MM.1S (cell line): ENCODE results near the gene RAB9A.

Experiments
- CTCF ChIP-seq: fragments of 300-600 bp; sonication (generic); IDR thresholded peaks from 2 replicates; pipeline ENCODE4 v1.5.1; 2016; ENCODE audit warnings: antibody characterized with exemption, low read length, mixed read lengths
- EZH2 ChIP-seq: fragments of 300-600 bp; sonication (generic); optimal IDR thresholded peaks from 2 replicates; pipeline ENCODE3; 2017; ENCODE audit warnings: low read depth, mild to moderate bottlenecking, antibody characterized with exemption, low read length, mixed read lengths
- EZH2phosphoT487 ChIP-seq: fragments of 300-600 bp; sonication (generic); IDR thresholded peaks from 2 replicates; pipeline ENCODE4 v1.6.1; 2018; ENCODE audit warnings: antibody characterized with exemption, low read length

- TF ChIP-seq EZH2phosphoT487 (no peak), EZH2 (no peak), CTCF (no peak)
Measured at GRCh38 chrX:13676885-13677284, 12.0 kb upstream of the RAB9A start.
